ENCODE measurements around the gene ARID3B.
A peak's percentile ranks its signal among the peaks of the same experiment; 100 is the strongest.

The ARID3B gene

GRCh38 chr15:74541494-74542165 is 610 bp downstream of the ARID3B start:
- peak overlapping the region; percentile 74 to 92 for H3K27ac Mint-ChIP-seq
- H3K4me1 Mint-ChIP-seq (ENCODE audit: low read depth in 2 of 2), result peaks cover 46 to 52% of the 10 kb centered on the region in 2 donors

DNA sequence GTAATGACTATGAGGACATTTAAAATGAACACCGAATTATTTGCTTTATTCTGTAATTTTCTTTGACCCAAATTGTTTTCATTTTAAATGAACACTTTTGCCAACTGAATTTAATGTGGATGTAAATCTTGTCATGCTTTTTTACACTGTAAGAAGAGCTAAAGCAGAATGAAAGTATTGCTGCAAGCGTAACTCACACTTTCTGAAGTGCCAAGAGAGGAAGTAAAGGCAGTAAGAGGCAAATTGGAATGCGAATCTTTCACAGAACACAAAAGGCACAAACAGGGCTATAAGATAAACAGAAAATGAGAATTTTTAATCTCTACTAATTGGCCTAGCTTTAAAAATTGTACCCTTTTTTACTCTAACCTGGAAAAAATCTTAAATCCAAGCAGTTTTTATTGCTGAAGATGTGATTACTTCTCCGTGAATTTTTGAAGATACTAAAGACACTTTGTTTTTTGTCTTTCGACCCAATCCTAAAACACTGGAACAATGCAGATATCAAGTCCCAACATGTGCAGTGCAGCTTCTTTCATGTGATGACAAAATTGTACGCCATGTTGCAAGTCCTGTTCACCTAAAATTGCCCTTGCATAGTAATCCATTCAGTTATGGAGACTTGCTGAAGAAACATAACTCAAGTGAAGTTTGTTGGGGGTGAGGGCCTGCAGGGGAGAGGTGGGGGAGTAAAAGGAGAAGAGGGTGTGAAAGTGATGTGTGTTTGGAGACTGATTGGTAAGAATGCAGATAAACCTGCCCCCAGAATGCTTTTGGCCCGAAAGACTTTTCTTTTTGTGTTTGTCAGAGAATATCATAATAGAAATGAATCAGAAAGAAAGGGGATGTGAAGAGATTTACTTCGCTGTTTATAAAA is 1.4 kb downstream of the ARID3B start:
- DNase-seq (no peak), ATAC-seq (replicated peaks) (no peak)
- H3K4me3 Mint-ChIP-seq, result peak overlapping the region; percentile 91 to 96
- H3K27me3 Mint-ChIP-seq, result no peaks in the 10 kb centered on the region
- no peaks in the 10 kb centered on the region for H3K9me3 Mint-ChIP-seq
- peaks cover 28% of the 10 kb centered on the region for H3K36me3 Mint-ChIP-seq (ENCODE audit: insufficient read depth)
- peaks cover 47 to 56% of the 10 kb centered on the region in 2 donors for H3K4me1 Mint-ChIP-seq (ENCODE audit: low read depth in 2 of 2)
- peak overlapping the region; percentile 74 to 92 for H3K27ac Mint-ChIP-seq

More at GRCh38 chr15:74541494-74542165, 610 bp downstream of the ARID3B start:
- ATAC-seq (replicated peaks) (peak; percentile 40), DNase-seq (peak; percentile 40 to 50 (median 42))
- H3K36me3 Mint-ChIP-seq (ENCODE audit: insufficient read depth), result peaks cover 25% of the 10 kb centered on the region
- peak overlapping the region; percentile 91 to 96 for H3K4me3 Mint-ChIP-seq
- no peaks in the 10 kb centered on the region for H3K27me3 Mint-ChIP-seq
- no peaks in the 10 kb centered on the region for H3K9me3 Mint-ChIP-seq

DNA sequence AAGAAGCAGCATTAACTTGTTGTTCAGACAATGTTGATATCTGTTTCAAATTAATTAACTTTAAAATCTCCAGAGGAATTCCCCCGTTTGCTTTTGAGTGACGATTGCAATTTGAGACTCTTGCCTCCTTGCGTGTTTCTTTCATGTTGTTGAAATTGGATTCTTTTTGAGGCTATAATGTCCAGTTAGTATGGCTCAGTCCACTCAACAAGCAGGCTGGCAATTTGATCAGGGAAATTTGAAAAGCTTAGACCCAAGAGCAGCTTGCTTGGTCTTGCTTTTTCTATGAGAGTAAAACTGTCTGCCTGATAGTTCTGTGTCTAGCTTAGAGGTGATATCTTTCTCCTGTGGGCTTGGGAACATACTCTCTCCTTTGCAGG is 2.0 kb downstream of the ARID3B start:
- Mint-ChIP-seq H3K4me1 (ENCODE audit: low read depth in 2 of 2) (peaks cover 50 to 59% of the 10 kb centered on the region in 2 donors), H3K36me3 (ENCODE audit: insufficient read depth) (peaks cover 32% of the 10 kb centered on the region), H3K9me3 (no peaks in the 10 kb centered on the region), H3K27me3 (no peaks in the 10 kb centered on the region), H3K27ac (peak overlapping the region in 1 of 2 donors; percentile 7), H3K4me3 (peak overlapping the region; percentile 91 to 96)
- no peak for ATAC-seq (replicated peaks)
- no peak for DNase-seq

DNA sequence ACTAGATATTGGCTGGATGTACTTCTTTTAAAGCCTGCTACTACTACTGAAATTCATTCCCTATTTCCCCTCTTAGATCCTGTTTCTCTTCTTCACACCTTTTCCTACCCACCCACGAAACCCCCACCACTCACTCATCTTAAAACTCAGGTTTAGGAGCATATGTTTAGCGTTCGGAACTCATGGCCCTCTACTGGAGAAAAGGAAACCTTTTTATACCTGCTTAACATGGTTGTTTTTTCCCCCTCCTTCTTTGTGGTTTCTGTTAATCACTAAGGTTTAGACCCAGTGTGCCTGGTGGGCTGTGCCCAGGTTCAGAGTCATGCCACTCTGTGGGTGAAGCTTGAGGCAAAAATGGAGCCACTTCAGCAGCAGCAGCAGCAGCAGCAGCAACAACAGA is 2.6 kb downstream of the ARID3B start:
- Mint-ChIP-seq H3K4me3 (peak overlapping the region; percentile 91 to 96), H3K27me3 (no peaks in the 10 kb centered on the region), H3K9me3 (no peaks in the 10 kb centered on the region), H3K36me3 (ENCODE audit: insufficient read depth) (peaks cover 37% of the 10 kb centered on the region), H3K27ac (peak overlapping the region in 1 of 2 donors; percentile 7), H3K4me1 (ENCODE audit: low read depth in 2 of 2) (peaks cover 52 to 62% of the 10 kb centered on the region in 2 donors)
- ATAC-seq (replicated peaks), result peak; percentile 11
- DNase-seq, result peak in 2 of 3 experiments; percentile 2 to 6

DNA sequence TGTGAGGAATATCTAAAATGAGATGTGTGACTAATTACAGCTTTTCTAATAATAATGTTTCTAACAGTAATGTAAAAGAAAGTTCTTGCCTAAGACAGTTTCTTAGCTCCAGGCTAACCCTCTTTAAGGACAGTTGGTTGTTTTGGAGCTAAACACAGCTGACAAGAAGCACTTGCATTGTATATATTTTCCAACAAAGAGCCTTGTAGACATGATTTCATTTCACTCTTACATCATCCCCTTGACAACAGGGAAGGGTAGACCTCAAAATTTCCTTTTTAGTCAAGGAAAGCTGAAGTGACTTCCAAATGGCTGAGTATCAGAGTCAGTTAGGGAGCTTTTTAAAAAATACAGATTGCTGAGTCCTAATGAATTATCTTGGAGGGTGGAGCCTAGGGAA is 4.1 kb downstream of the ARID3B start:
- ATAC-seq (replicated peaks), result no peak
- H3K9me3 Mint-ChIP-seq, result no peaks in the 10 kb centered on the region
- H3K36me3 Mint-ChIP-seq (ENCODE audit: insufficient read depth), result peaks cover 38% of the 10 kb centered on the region

GRCh38 chr15:74545776-74546656 is 5.0 kb downstream of the ARID3B start:
- peak overlapping the region; percentile 57 to 68 for H3K4me3 Mint-ChIP-seq
- peak; percentile 78 for ATAC-seq (replicated peaks)
- H3K27ac Mint-ChIP-seq, result peak overlapping the region; percentile 74 to 84
- H3K9me3 Mint-ChIP-seq, result no peaks in the 10 kb centered on the region
- H3K36me3 Mint-ChIP-seq (ENCODE audit: insufficient read depth), result peaks cover 47% of the 10 kb centered on the region
- peaks cover 49 to 65% of the 10 kb centered on the region in 2 donors for H3K4me1 Mint-ChIP-seq (ENCODE audit: low read depth in 2 of 2)
- H3K27me3 Mint-ChIP-seq, result no peaks in the 10 kb centered on the region
- DNase-seq, result peak; percentile 75 to 83 (median 82)

More for the DNA sequence above, 4.1 kb downstream of the ARID3B start:
- H3K4me3 Mint-ChIP-seq, result peak overlapping the region; percentile 36 to 57
- H3K4me1 Mint-ChIP-seq (ENCODE audit: low read depth in 2 of 2), result peaks cover 50 to 62% of the 10 kb centered on the region in 2 donors
- DNase-seq, result no peak
- H3K27me3 Mint-ChIP-seq, result no peaks in the 10 kb centered on the region
- peak overlapping the region in 1 of 2 donors; percentile 74 for H3K27ac Mint-ChIP-seq

DNA sequence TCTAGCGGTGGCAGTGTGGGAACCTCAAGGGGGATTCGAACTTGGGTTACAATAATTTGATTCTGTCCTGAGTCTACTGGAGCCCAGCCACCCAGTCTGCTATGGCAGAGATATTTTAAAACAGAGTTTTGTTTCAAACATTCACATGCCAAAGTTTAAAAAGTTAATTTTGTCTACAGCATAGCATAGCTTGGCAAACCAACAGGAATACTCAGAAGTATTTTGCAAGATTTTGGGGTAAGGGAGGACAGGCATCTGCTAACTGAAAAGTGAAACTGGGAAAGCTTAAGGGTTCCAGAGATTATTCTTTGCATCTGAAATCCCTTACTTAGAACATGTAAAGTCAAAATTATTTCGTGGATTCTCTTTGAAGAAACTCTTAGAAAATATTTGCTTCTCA is 6.6 kb downstream of the ARID3B start:
- Mint-ChIP-seq H3K4me1 (ENCODE audit: low read depth in 2 of 2) (peaks cover 43 to 62% of the 10 kb centered on the region in 2 donors), H3K27ac (no peak overlapping the region), H3K9me3 (no peaks in the 10 kb centered on the region), H3K36me3 (ENCODE audit: insufficient read depth) (peaks cover 47% of the 10 kb centered on the region), H3K27me3 (no peaks in the 10 kb centered on the region), H3K4me3 (no peak overlapping the region)
- no peak for ATAC-seq (replicated peaks)
- DNase-seq, result no peak

GRCh38 chr15:74548241-74548640 is 7.2 kb downstream of the ARID3B start:
- H3K4me3 Mint-ChIP-seq, result no peak overlapping the region
- H3K36me3 Mint-ChIP-seq (ENCODE audit: insufficient read depth), result peaks cover 47% of the 10 kb centered on the region
- DNase-seq (no peak), ATAC-seq (replicated peaks) (no peak)
- no peaks in the 10 kb centered on the region for H3K27me3 Mint-ChIP-seq
- H3K9me3 Mint-ChIP-seq, result no peaks in the 10 kb centered on the region
- peaks cover 40 to 62% of the 10 kb centered on the region in 2 donors for H3K4me1 Mint-ChIP-seq (ENCODE audit: low read depth in 2 of 2)
- H3K27ac Mint-ChIP-seq, result no peak overlapping the region

GRCh38 chr15:74549816-74550215 is 8.8 kb downstream of the ARID3B start:
- H3K36me3 Mint-ChIP-seq (ENCODE audit: insufficient read depth), result peaks cover 49% of the 10 kb centered on the region
- no peak for DNase-seq
- H3K9me3 Mint-ChIP-seq, result no peaks in the 10 kb centered on the region
- H3K4me1 Mint-ChIP-seq (ENCODE audit: low read depth in 2 of 2), result peaks cover 30 to 54% of the 10 kb centered on the region in 2 donors
- ATAC-seq (replicated peaks), result no peak
- H3K4me3 Mint-ChIP-seq, result no peak overlapping the region
- H3K27me3 Mint-ChIP-seq, result no peaks in the 10 kb centered on the region
- no peak overlapping the region for H3K27ac Mint-ChIP-seq

- peak overlapping the region in 1 of 2 donors; percentile 38 for H3K27ac Mint-ChIP-seq
- ATAC-seq (replicated peaks) (no peak), DNase-seq (no peak)
- no peaks in the 10 kb centered on the region for H3K27me3 Mint-ChIP-seq
- no peaks in the 10 kb centered on the region for H3K9me3 Mint-ChIP-seq
- H3K4me1 Mint-ChIP-seq (ENCODE audit: low read depth in 2 of 2), result peaks cover 14 to 48% of the 10 kb centered on the region in 2 donors
- peaks cover 49% of the 10 kb centered on the region for H3K36me3 Mint-ChIP-seq (ENCODE audit: insufficient read depth)
- no peak overlapping the region for H3K4me3 Mint-ChIP-seq
Observed at GRCh38 chr15:74551714-74552113, 10.7 kb downstream of the ARID3B start.

DNA sequence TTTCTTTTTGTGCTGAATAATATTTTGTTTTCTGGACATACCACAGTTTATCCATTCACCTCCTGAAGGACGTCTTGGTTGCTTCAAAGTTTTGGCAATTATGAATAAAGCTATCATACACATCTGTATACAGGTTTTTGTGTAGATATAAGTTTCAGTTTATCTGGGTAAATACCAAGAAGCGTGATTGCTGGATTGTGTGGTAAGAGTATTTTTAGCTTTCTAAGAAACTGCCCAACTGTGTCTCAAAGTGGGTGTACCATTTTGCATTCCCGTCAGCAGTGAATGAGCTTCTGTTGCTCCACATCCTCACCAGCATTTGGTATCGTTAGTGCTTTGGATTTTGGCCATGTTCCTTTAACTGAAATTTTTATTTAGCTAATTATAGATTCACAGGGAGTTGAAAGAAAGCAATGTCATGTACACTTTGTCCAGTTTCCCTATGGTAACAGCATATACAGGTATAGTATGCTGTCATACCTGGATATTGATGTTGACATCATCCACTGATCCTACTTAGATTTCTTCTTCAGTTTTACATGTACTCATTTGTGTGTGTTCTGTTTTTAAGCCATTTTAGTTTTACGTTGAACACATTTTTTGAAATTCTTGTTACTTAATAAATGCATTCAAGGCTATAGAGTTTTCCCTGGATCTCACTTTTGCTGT is 11.9 kb downstream of the ARID3B start:
- DNase-seq (no peak), ATAC-seq (replicated peaks) (no peak)
- Mint-ChIP-seq H3K9me3 (no peaks in the 10 kb centered on the region), H3K36me3 (ENCODE audit: insufficient read depth) (peaks cover 52% of the 10 kb centered on the region), H3K4me3 (peak overlapping the region in 1 of 2 donors; percentile 27), H3K4me1 (ENCODE audit: low read depth in 2 of 2) (peaks cover 12 to 44% of the 10 kb centered on the region in 2 donors), H3K27me3 (no peaks in the 10 kb centered on the region), H3K27ac (peak overlapping the region in 1 of 2 donors; percentile 75)

- Mint-ChIP-seq H3K4me1 (ENCODE audit: low read depth in 2 of 2) (peaks cover 18 to 51% of the 10 kb centered on the region in 2 donors), H3K36me3 (ENCODE audit: insufficient read depth) (peaks cover 62% of the 10 kb centered on the region), H3K27me3 (no peaks in the 10 kb centered on the region)
Observed at GRCh38 chr15:74555192-74555591, 14.2 kb downstream of the ARID3B start.

More at GRCh38 chr15:74555192-74555591, 14.2 kb downstream of the ARID3B start:
- Mint-ChIP-seq H3K27ac (no peak overlapping the region), H3K9me3 (no peaks in the 10 kb centered on the region), H3K4me3 (no peak overlapping the region)
- ATAC-seq (replicated peaks) (no peak), DNase-seq (no peak)

All from effector memory CD8-positive, alpha-beta T cell (primary cell).